ENCODE measurements around the gene FAM20A.
"Not testable (repeated sequence)": the region's sequence is repeated elsewhere in the genome, so short reads cannot be mapped to it uniquely, and the experiment has no call there.

FAM20A gene

GRCh38 chr17:68564415-68565111, 36.6 kb downstream of the FAM20A start:
- DNase-seq (ENCODE audit: low read depth) = no peak

GRCh38 chr17:68562736-68563135, 38.4 kb downstream of the FAM20A start:
- no peak for DNase-seq (ENCODE audit: low read depth)

GRCh38 chr17:68560966-68561720, 40.0 kb downstream of the FAM20A start:
- no peak for DNase-seq (ENCODE audit: low read depth)

- DNase-seq (ENCODE audit: low read depth) = no peak
Measured at GRCh38 chr17:68559316-68559715, 41.9 kb downstream of the FAM20A start.

- DNase-seq (ENCODE audit: low read depth) = no peak
Measured at GRCh38 chr17:68556551-68556950, 44.6 kb downstream of the FAM20A start.

GRCh38 chr17:68544111-68544915, 56.9 kb downstream of the FAM20A start:
- DNase-seq (ENCODE audit: low read depth) = no peak

- no peak for DNase-seq (ENCODE audit: low read depth)
Measured at GRCh38 chr17:68542698-68543463, 58.3 kb downstream of the FAM20A start.

GRCh38 chr17:68541816-68542215, 59.4 kb downstream of the FAM20A start:
- DNase-seq (ENCODE audit: low read depth) = no peak

- DNase-seq (ENCODE audit: low read depth) = no peak
Measured at GRCh38 chr17:68540981-68541380, 60.2 kb downstream of the FAM20A start.

- no peak for DNase-seq (ENCODE audit: low read depth)
Measured at GRCh38 chr17:68539548-68540467, 61.4 kb downstream of the FAM20A start.

GRCh38 chr17:68535922-68536321, 65.2 kb downstream of the FAM20A start:
- no peak for DNase-seq (ENCODE audit: low read depth)

GRCh38 chr17:68534695-68535088, 66.5 kb downstream of the FAM20A start:
- DNase-seq (ENCODE audit: low read depth) = no peak

GRCh38 chr17:68533887-68534694, 67.1 kb downstream of the FAM20A start:
- no peak for DNase-seq (ENCODE audit: low read depth)

GRCh38 chr17:68532826-68533225, 68.3 kb downstream of the FAM20A start:
- DNase-seq (ENCODE audit: low read depth) = no peak

- no peak for DNase-seq (ENCODE audit: low read depth)
Measured at GRCh38 chr17:68531252-68531651, 69.9 kb downstream of the FAM20A start.

GRCh38 chr17:68527314-68527713, 73.9 kb downstream of the FAM20A start:
- no peak for DNase-seq (ENCODE audit: low read depth)

- no peak for DNase-seq (ENCODE audit: low read depth)
Measured at GRCh38 chr17:68526548-68526947, 74.6 kb downstream of the FAM20A start.

- no peak for DNase-seq (ENCODE audit: low read depth)
Measured at GRCh38 chr17:68522266-68522665, 78.9 kb downstream of the FAM20A start.

- no peak for DNase-seq (ENCODE audit: low read depth)
Measured at GRCh38 chr17:68519911-68520310, 81.3 kb downstream of the FAM20A start.

- DNase-seq (ENCODE audit: low read depth) = not testable (repeated sequence)
Measured at GRCh38 chr17:68519051-68519450, 82.1 kb downstream of the FAM20A start.
